GM23248 (cell line): ENCODE measurements around the gene PAXX.

Experiments
- EZH2 ChIP-seq: fragments of 200-600 bp; sonication (generic); IDR thresholded peaks from 2 replicates; pipeline ENCODE4 v1.6.1; 2018; ENCODE audit warnings: antibody characterized with exemption, mild to moderate bottlenecking; ENCODE audit not compliant: insufficient read depth, poor library complexity, severe bottlenecking
- EZH2phosphoT487 ChIP-seq: fragments of 200-600 bp; sonication (generic); IDR thresholded peaks from 2 replicates; pipeline ENCODE4 v1.6.1; 2018; ENCODE audit warnings: antibody characterized with exemption, moderate library complexity, mild to moderate bottlenecking, low read depth; ENCODE audit not compliant: insufficient read depth

- no peak for TF ChIP-seq EZH2
- no peak for TF ChIP-seq EZH2phosphoT487
Observed at GRCh38 chr9:137015540-137015930, 23.3 kb downstream of the PAXX start.
